Sigmoid colon (tissue), 7 donors: ENCODE data around the gene GUCY1A2. TPM values are rescaled to one million over a fixed set of nuclear protein-coding genes. Genes with fewer than 3 reads are reported as not detected.

Source experiments
- DNase-seq: peaks from one replicate; pipeline ENCODE4 v3.0.0-alpha.2; 2019
- H3K27ac ChIP-seq, 4 donors: fragments of 200-600 bp; sonication (generic); one replicate each; pipeline ENCODE4 v1.5.1; 2016 to 2019; ENCODE audit warnings: mild to moderate bottlenecking in 1 of 4
- H3K27me3 ChIP-seq, 3 donors: fragments of 200-600 bp; sonication (generic); one replicate each; pipeline ENCODE4 v1.5.1; 2019; ENCODE audit warnings: mild to moderate bottlenecking in 1 of 3
- H3K36me3 ChIP-seq, 4 donors: fragments of 200-600 bp; sonication (generic); one replicate each; pipeline ENCODE4 v1.5.1; 2016 to 2019
- H3K4me1 ChIP-seq, 4 donors: fragments of 200-600 bp; sonication (generic); one replicate each; pipeline ENCODE4 v1.5.1; 2017 to 2019
- H3K4me3 ChIP-seq, 4 donors: fragments of 200-600 bp; sonication (generic); one replicate each; pipeline ENCODE4 v1.5.1; 2017 to 2019; ENCODE audit warnings: mild to moderate bottlenecking in 2 of 4, moderate library complexity in 1 of 4
- H3K9me3 ChIP-seq, 4 donors: fragments of 200-600 bp in 3 of 4; sonication (generic) in 3 of 4; one replicate each; pipeline versions ENCODE4 v1.5.1 to v1.6.1; 2013 to 2019
- EP300 ChIP-seq, 4 donors: sonication (generic); formaldehyde crosslinking; IDR thresholded peaks; one replicate each; pipeline ENCODE4 v1.6.1; 2017; ENCODE audit warnings: antibody characterized with exemption in 4 of 4
- POLR2A ChIP-seq, 2 donors: fragments of 450-650 bp; IDR thresholded peaks; one replicate each; pipeline ENCODE4 v1.6.1; 2016; ENCODE audit warnings: antibody characterized with exemption in 2 of 2, mild to moderate bottlenecking in 2 of 2, moderate library complexity in 2 of 2
- POLR2AphosphoS5 ChIP-seq, 4 donors: sonication (generic); formaldehyde crosslinking; IDR thresholded peaks; one replicate each; pipeline ENCODE4 v1.6.1; 2017; ENCODE audit warnings: antibody characterized with exemption in 4 of 4
- WGBS, 2 donors: extraction: QIAGEN DNeasy Blood & Tissue Kit; methylation state at CpG; one replicate each; pipeline ENCODE4 v1.1.7; 2013; 5-methylcytosine and 5-hydroxymethylcytosine counted together
- intact Hi-C: fragments of 100-400 bp; cut with DNase I; formaldehyde crosslinking; loops from one replicate; pipeline ENCODE4 v1.15.1; 2023
- polyA plus RNA-seq, 3 donors: library from polyadenylated mRNA; stranded (reverse); fragments of 200-250 nt; gene quantifications; one replicate each; pipeline ENCODE4 v1.2.3, GENCODE V29; 2013
- total RNA-seq, 4 donors: library from RNA; depleted of rRNA; stranded (reverse); fragments of >200 nt; gene quantifications; one replicate each; pipeline ENCODE4 v1.1.0, GENCODE V29; 2016
- TF ChIP-seq, protein P1 (sequence below), 4 experiments: fragments of 450-650 bp in 3 of 4; fragments of 200-600 bp in 1 of 4; IDR thresholded peaks; one replicate each; pipeline ENCODE4 v1.5.1; 2016 to 2019; ENCODE audit warnings: antibody characterized with exemption in 4 of 4, mild to moderate bottlenecking in 3 of 4, moderate library complexity in 2 of 4
- donor health status: healthy with polysubstance abuse.
- donor health status: Bipolar disorder and iron deficiency.
- donor health status: healthy.

GUCY1A2 gene
- total and polyA plus RNA-seq, 7 donors: under 0.01 to 2.9 (median 1.6) TPM; not detected in 1

DNA sequence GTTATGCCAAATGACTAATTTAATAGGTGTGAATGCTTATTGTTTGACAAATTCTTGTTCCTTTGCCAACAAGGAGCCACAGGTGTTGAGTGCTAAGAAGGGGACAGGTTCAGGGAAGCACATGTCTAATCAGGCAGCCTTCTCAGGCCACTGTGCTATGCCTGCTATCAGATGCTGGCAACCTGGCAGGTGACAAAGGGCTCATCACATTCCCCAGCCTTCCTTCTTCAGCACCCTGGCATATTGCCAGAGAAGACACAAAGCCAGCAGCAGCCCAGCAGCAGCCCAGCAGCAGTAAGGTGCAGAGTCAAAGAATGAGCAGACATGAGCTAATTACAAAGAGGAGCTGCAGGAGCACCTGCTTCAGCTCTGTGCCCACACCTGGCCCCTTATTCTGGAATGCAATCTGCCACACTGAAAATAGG lies 68.2 kb downstream of the GUCY1A2 start:
- H3K36me3 ChIP-seq: no peaks in the 10 kb centered on the region
- no peaks in the 10 kb centered on the region for H3K4me1 ChIP-seq
- H3K4me3 ChIP-seq: no peak overlapping the region
- no peak for DNase-seq
- intact Hi-C loops: no loop called here
- TF ChIP-seq EP300 (IDR thresholded peaks at IDR 0.05) (no peak), POLR2A (IDR thresholded peaks at IDR 0.05) (no peak), POLR2AphosphoS5 (IDR thresholded peaks at IDR 0.05) (no peak)
- TF ChIP-seq, protein P1, sequence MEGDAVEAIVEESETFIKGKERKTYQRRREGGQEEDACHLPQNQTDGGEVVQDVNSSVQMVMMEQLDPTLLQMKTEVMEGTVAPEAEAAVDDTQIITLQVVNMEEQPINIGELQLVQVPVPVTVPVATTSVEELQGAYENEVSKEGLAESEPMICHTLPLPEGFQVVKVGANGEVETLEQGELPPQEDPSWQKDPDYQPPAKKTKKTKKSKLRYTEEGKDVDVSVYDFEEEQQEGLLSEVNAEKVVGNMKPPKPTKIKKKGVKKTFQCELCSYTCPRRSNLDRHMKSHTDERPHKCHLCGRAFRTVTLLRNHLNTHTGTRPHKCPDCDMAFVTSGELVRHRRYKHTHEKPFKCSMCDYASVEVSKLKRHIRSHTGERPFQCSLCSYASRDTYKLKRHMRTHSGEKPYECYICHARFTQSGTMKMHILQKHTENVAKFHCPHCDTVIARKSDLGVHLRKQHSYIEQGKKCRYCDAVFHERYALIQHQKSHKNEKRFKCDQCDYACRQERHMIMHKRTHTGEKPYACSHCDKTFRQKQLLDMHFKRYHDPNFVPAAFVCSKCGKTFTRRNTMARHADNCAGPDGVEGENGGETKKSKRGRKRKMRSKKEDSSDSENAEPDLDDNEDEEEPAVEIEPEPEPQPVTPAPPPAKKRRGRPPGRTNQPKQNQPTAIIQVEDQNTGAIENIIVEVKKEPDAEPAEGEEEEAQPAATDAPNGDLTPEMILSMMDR (IDR thresholded peaks at IDR 0.05): no peak
- H3K27me3 ChIP-seq: no peaks in the 10 kb centered on the region
- H3K9me3 ChIP-seq: no peaks in the 10 kb centered on the region
- no peak overlapping the region for H3K27ac ChIP-seq

DNA sequence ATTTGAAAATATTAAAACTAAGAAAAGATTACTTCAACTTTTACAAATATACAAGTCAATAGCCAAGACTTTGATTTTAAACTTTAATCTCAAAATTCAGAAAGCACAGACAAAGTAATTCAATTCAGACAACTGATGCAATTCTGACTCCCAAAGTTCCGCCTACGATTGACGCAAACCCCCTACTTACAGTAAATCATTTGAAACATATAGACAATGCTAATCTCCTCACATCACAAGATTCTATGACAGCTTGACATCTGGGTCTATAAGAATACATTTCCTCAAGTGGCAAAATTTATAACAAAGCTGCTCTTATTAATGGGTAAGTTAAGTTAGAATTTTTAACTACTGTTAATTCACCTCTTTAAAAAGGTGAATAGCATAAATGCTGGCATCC lies 75.2 kb downstream of the GUCY1A2 start:
- H3K27ac ChIP-seq: no peak overlapping the region
- intact Hi-C loops: no loop called here
- 94 to 96% methylated on average over 3 of the region's 3 CpGs for WGBS, 2 donors
- H3K4me1 ChIP-seq: no peaks in the 10 kb centered on the region
- DNase-seq: no peak
- H3K9me3 ChIP-seq: no peaks in the 10 kb centered on the region
- H3K36me3 ChIP-seq: no peaks in the 10 kb centered on the region
- TF ChIP-seq POLR2AphosphoS5 (IDR thresholded peaks at IDR 0.05) (no peak), POLR2A (IDR thresholded peaks at IDR 0.05) (no peak), EP300 (IDR thresholded peaks at IDR 0.05) (no peak)
- H3K4me3 ChIP-seq: no peak overlapping the region
- no peaks in the 10 kb centered on the region for H3K27me3 ChIP-seq

DNA sequence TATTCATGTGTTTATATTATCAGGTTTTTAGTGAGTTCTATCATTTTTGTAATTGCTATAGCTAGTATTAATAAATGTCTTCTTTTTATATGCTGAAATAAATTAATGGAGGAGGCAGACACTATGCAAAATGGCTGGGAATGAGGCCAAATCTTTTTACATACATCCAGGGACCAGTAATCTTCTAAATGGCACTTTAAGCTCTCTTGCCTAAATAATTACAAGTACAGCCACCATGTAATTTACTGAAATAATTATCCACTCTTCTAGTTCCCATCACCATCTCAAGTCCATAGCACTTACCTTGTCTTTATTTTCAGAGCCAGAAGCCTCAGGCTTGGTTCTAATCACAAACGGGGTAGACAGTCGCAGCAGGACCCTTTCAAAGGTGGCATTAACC lies 79.1 kb downstream of the GUCY1A2 start:
- Histone ChIP-seq H3K9me3 (no peaks in the 10 kb centered on the region), H3K36me3 (no peaks in the 10 kb centered on the region), H3K4me3 (no peak overlapping the region), H3K27me3 (no peaks in the 10 kb centered on the region), H3K4me1 (no peaks in the 10 kb centered on the region), H3K27ac (no peak overlapping the region)
- DNase-seq: no peak
- 70 to 77% methylated on average over 2 of the region's 2 CpGs for WGBS, 2 donors
- TF ChIP-seq, protein P1 (IDR thresholded peaks at IDR 0.05): no peak
- TF ChIP-seq EP300 (IDR thresholded peaks at IDR 0.05) (no peak), POLR2A (IDR thresholded peaks at IDR 0.05) (no peak), POLR2AphosphoS5 (IDR thresholded peaks at IDR 0.05) (no peak)
- intact Hi-C loops: no loop called here

DNA sequence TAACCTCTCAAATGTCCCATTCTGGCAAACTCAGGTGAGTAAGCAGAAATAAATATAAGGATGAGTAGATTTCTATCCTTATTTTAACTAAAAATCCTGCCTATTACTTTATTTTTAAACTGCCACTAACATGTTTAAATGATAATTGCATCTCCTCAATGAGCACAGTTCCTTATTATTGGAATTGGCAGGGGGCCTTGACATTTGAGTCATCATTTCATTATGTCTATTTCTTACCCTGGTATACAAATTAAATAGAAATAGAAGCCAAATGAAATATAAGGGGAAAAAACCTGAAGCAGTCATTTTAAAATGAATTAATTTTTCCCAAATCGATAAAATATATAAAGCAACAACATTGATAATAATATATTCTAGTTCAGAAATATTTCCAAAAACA lies 81.2 kb downstream of the GUCY1A2 start:
- intact Hi-C loops: no loop called here
- 88 to 92% methylated on average over 1 of the region's 1 CpG for WGBS, 2 donors
- TF ChIP-seq POLR2AphosphoS5 (IDR thresholded peaks at IDR 0.05) (no peak), POLR2A (IDR thresholded peaks at IDR 0.05) (no peak), EP300 (IDR thresholded peaks at IDR 0.05) (no peak)
- TF ChIP-seq, protein P1 (IDR thresholded peaks at IDR 0.05): no peak
- no peaks in the 10 kb centered on the region for H3K27me3 ChIP-seq
- H3K27ac ChIP-seq: no peak overlapping the region
- H3K36me3 ChIP-seq: no peaks in the 10 kb centered on the region
- no peaks in the 10 kb centered on the region for H3K4me1 ChIP-seq
- no peak for DNase-seq
- H3K4me3 ChIP-seq: no peak overlapping the region
- no peaks in the 10 kb centered on the region for H3K9me3 ChIP-seq

DNA sequence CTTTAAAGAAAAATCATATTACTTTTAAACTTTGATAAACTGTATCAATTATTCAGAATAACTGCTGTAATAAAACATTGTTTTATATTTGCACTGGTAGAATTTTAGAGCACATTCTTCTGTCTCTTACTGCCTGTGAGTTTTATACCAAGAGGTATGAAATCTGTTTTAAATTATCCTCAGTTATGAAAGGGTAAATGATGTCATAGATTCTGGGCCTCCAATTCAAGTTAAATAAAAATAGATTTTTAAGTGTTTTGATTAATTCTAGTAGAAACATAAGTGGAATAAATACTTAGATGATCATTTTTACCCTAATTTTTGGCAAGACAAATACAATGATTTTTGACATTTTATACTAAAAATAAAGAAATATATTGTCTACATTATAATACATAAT lies 93.0 kb downstream of the GUCY1A2 start:
- H3K4me3 ChIP-seq: no peak overlapping the region
- H3K27me3 ChIP-seq: no peaks in the 10 kb centered on the region
- TF ChIP-seq EP300 (IDR thresholded peaks at IDR 0.05) (no peak), POLR2A (IDR thresholded peaks at IDR 0.05) (no peak), POLR2AphosphoS5 (IDR thresholded peaks at IDR 0.05) (no peak)
- TF ChIP-seq, protein P1 (IDR thresholded peaks at IDR 0.05): no peak
- H3K36me3 ChIP-seq: no peaks in the 10 kb centered on the region
- no peak for DNase-seq
- H3K27ac ChIP-seq: no peak overlapping the region
- H3K9me3 ChIP-seq: peaks cover 0 to 2% (median 0%) of the 10 kb centered on the region in 4 donors
- intact Hi-C loops: no loop called here
- H3K4me1 ChIP-seq: no peaks in the 10 kb centered on the region
